PC-9 (cell line): ENCODE measurements around the gene LRP2. TPM values are rescaled to one million over a fixed set of nuclear protein-coding genes. Genes with fewer than 3 reads are reported as not detected.

Source experiments
- BruUV-seq: library from RNA; stranded (reverse); fragments of 400-500 nt; replicated peaks from 2 replicates; lab custom pipeline; 2021; lab: Mats Ljungman, UMichigan
- CTCF ChIA-PET: fragments of 300-600 bp; sonication (Branson Sonifier 250); formaldehyde crosslinking; loops from one replicate; lab custom pipeline; 2022; ENCODE audit warnings: antibody characterized with exemption; lab: Charles Lee
- POLR2A ChIA-PET: fragments of 300-600 bp; sonication (Branson Sonifier 250); formaldehyde crosslinking; loops from one replicate; lab custom pipeline; 2022; ENCODE audit warnings: antibody characterized with exemption; ENCODE audit not compliant: unreplicated experiment; lab: Charles Lee
- DNase-seq, 2 experiments: peaks; one replicate each; pipeline versions ENCODE4 v3.0.0 to v3.0.0-alpha.2; 2015 to 2022; ENCODE audit warnings: mixed read lengths in 1 of 2
- H2AFZ ChIP-seq: fragments of 200-600 bp; sonication (generic); 2 replicates; pipeline ENCODE4 v1.8.1; 2017; ENCODE audit warnings: antibody characterized with exemption
- H3F3A ChIP-seq: fragments of 200-600 bp; sonication (generic); 2 replicates; pipeline ENCODE4 v1.8.1; 2017; ENCODE audit warnings: antibody characterized with exemption, mild to moderate bottlenecking, low read depth; ENCODE audit not compliant: insufficient read depth
- H3K27ac ChIP-seq: fragments of 200-600 bp; sonication (generic); 2 replicates; pipeline ENCODE4 v1.6.1; 2016; ENCODE audit warnings: mixed run types
- H3K27me3 ChIP-seq: fragments of 200-600 bp; sonication (generic); 2 replicates; pipeline ENCODE4 v1.6.1; 2016; ENCODE audit warnings: low read depth, mixed run types; ENCODE audit not compliant: insufficient read depth
- H3K36me3 ChIP-seq: fragments of 200-600 bp; sonication (generic); 2 replicates; pipeline ENCODE4 v1.6.1; 2016; ENCODE audit warnings: low read depth, mixed run types
- H3K4me1 ChIP-seq: fragments of 200-600 bp; sonication (generic); replicated peaks from 2 replicates; pipeline ENCODE4 v1.6.1; 2016; ENCODE audit warnings: mixed run types; ENCODE audit not compliant: insufficient read depth
- H3K4me2 ChIP-seq: fragments of 200-600 bp; sonication (generic); 2 replicates; pipeline ENCODE4 v1.6.1; 2017; ENCODE audit warnings: mixed run types
- H3K4me3 ChIP-seq: fragments of 200-600 bp; sonication (generic); 2 replicates; pipeline ENCODE4 v1.6.1; 2016; ENCODE audit warnings: mixed run types
- H3K79me2 ChIP-seq: fragments of 200-600 bp; sonication (generic); 2 replicates; pipeline ENCODE4 v1.6.1; 2017; ENCODE audit warnings: low read depth, mixed run types
- H3K9me2 ChIP-seq: fragments of 200-600 bp; sonication (generic); 2 replicates; pipeline ENCODE4 v1.8.1; 2017; ENCODE audit warnings: mild to moderate bottlenecking; ENCODE audit not compliant: insufficient read depth
- H3K9me3 ChIP-seq: fragments of 200-600 bp; sonication (generic); 2 replicates; pipeline ENCODE4 v1.8.1; 2016; ENCODE audit warnings: low read depth; ENCODE audit not compliant: insufficient read depth
- H4K20me1 ChIP-seq: fragments of 200-600 bp; sonication (generic); 2 replicates; pipeline ENCODE4 v1.8.1; 2017; ENCODE audit not compliant: insufficient read depth
- EZH2 ChIP-seq: fragments of 200-600 bp; sonication (generic); IDR thresholded peaks from 2 replicates; pipeline ENCODE4 v1.8.0; 2017; ENCODE audit warnings: antibody characterized with exemption, low read depth
- intact Hi-C: fragments of 100-400 bp; cut with micrococcal nuclease; formaldehyde crosslinking; loops from one replicate; pipeline ENCODE4 v1.10.0; 2022; ENCODE audit not compliant: unreplicated experiment
- total RNA-seq: library from RNA; stranded (reverse); gene quantifications from 2 replicates; pipeline ENCODE4 v1.2.3, GENCODE V29; 2021
- TF ChIP-seq, protein P1 (sequence below): fragments of 200-600 bp; sonication (generic); conservative IDR thresholded peaks from 2 replicates; pipeline ENCODE4 v1.6.1; 2017; ENCODE audit warnings: mixed run types, antibody characterized with exemption, mild to moderate bottlenecking, moderate library complexity

LRP2 gene
- total RNA-seq, 1 experiment from 2014 or later: not detected

GRCh38 chr2:169129703-169130243, 232.6 kb downstream of the LRP2 start:
- BruUV-seq: no TSS peak
- no peak overlapping the region for H3K27ac ChIP-seq
- no peaks in the 10 kb centered on the region for H4K20me1 ChIP-seq
- intact Hi-C loops: no loop called here
- H3K4me3 ChIP-seq: no peak overlapping the region
- no peaks in the 10 kb centered on the region for H3K9me2 ChIP-seq
- CTCF ChIA-PET: no interaction called here
- H3K27me3 ChIP-seq: no peaks in the 10 kb centered on the region
- H3F3A ChIP-seq: no peaks in the 10 kb centered on the region
- DNase-seq: no peak
- POLR2A ChIA-PET: no interaction called here
- H3K4me2 ChIP-seq: no peak overlapping the region
- H3K9me3 ChIP-seq: no peaks in the 10 kb centered on the region
- H3K36me3 ChIP-seq: no peaks in the 10 kb centered on the region
- H2AFZ ChIP-seq: no peak overlapping the region
- H3K4me1 ChIP-seq: no peaks in the 10 kb centered on the region
- TF ChIP-seq EZH2: no peak
- no peaks in the 10 kb centered on the region for H3K79me2 ChIP-seq

DNA sequence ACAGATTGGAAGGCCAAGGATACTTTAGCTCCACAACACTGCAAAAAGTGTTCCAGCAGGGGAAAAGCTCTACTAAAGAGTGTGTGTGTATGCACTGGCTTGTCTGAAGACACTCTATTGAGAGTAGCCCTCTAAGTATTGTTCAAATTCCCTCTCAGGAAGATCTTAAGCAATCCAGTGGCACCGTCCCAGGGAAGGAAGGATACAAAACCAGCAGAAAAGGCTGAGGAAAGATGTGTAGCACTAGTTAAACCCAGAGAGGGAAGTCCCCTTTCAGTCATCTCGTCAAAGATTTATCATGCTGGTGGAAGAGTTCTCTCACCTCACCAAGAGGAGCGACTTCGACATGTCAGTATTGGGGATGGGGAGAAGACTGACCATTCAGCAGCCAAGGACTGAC, 242.5 kb downstream of the LRP2 start:
- no peak overlapping the region for H3K27ac ChIP-seq
- H3F3A ChIP-seq: no peaks in the 10 kb centered on the region
- no peaks in the 10 kb centered on the region for H4K20me1 ChIP-seq
- H3K4me1 ChIP-seq: no peaks in the 10 kb centered on the region
- BruUV-seq: no TSS peak
- no peak for DNase-seq
- ChIA-PET POLR2A (no interaction called here), CTCF (no interaction called here)
- intact Hi-C loops: loop anchor here (10.0 kb wide), 1 partner anchor 105 kb away; no protein-coding TSS in a partner anchor
- no peaks in the 10 kb centered on the region for H3K79me2 ChIP-seq
- H3K36me3 ChIP-seq: no peaks in the 10 kb centered on the region
- no peak for TF ChIP-seq EZH2
- TF ChIP-seq, protein P1, sequence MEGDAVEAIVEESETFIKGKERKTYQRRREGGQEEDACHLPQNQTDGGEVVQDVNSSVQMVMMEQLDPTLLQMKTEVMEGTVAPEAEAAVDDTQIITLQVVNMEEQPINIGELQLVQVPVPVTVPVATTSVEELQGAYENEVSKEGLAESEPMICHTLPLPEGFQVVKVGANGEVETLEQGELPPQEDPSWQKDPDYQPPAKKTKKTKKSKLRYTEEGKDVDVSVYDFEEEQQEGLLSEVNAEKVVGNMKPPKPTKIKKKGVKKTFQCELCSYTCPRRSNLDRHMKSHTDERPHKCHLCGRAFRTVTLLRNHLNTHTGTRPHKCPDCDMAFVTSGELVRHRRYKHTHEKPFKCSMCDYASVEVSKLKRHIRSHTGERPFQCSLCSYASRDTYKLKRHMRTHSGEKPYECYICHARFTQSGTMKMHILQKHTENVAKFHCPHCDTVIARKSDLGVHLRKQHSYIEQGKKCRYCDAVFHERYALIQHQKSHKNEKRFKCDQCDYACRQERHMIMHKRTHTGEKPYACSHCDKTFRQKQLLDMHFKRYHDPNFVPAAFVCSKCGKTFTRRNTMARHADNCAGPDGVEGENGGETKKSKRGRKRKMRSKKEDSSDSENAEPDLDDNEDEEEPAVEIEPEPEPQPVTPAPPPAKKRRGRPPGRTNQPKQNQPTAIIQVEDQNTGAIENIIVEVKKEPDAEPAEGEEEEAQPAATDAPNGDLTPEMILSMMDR: no peak
- no peaks in the 10 kb centered on the region for H3K9me3 ChIP-seq
- no peaks in the 10 kb centered on the region for H3K27me3 ChIP-seq
- no peak overlapping the region for H3K4me3 ChIP-seq
- H3K4me2 ChIP-seq: no peak overlapping the region
- H2AFZ ChIP-seq: no peak overlapping the region
- no peaks in the 10 kb centered on the region for H3K9me2 ChIP-seq

DNA sequence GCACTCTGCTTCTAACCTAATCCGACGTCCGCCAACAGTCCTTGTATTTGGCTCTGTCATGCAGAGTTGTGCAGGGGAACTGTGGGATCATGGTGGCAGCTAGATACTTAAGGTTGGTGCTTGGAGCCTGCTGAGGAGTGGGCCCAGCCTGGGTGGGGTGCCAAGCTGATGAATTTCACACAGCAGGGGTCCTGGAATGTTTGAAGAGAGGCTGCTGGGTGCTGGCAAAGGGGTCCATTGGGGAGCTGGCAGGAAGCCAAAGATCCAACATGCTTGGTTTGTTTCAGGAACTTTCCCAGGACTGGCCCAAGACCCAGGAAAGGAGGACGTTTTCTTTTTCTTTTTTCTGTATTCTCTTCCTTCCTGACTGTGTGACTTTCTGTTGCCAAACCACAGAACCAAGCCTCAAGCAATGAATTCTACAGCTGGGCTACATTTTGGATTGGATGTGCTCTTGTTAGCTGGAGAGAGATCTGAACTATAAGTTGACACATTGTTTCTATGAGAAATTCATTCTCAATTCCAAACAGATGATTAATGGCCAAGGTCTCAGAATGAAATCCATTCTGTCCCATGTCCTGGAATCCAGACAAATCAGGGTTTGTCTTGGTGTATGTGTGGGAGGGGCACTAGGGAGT, 243.1 kb downstream of the LRP2 start:
- no peak overlapping the region for H2AFZ ChIP-seq
- intact Hi-C loops: loop anchor here (10.0 kb wide), 1 partner anchor 106 kb away; no protein-coding TSS in a partner anchor
- H4K20me1 ChIP-seq: no peaks in the 10 kb centered on the region
- BruUV-seq: no TSS peak
- no peaks in the 10 kb centered on the region for H3K4me1 ChIP-seq
- no peak overlapping the region for H3K4me3 ChIP-seq
- no peaks in the 10 kb centered on the region for H3K9me3 ChIP-seq
- no peak overlapping the region for H3K27ac ChIP-seq
- H3K27me3 ChIP-seq: no peaks in the 10 kb centered on the region
- CTCF ChIA-PET: no interaction called here
- no peaks in the 10 kb centered on the region for H3K9me2 ChIP-seq
- no peak overlapping the region for H3K4me2 ChIP-seq
- no peaks in the 10 kb centered on the region for H3K36me3 ChIP-seq
- no peaks in the 10 kb centered on the region for H3K79me2 ChIP-seq
- TF ChIP-seq EZH2: no peak
- TF ChIP-seq, protein P1: no peak
- POLR2A ChIA-PET: no interaction called here
- no peak for DNase-seq
- H3F3A ChIP-seq: no peaks in the 10 kb centered on the region
